Activated CD4-positive, alpha-beta T cell treated with anti-CD3 and anti-CD28 coated beads, Interleukin-2, amount 50 U/mL, for 4 hours (primary cell): Measurements from ENCODE around the gene CALM1.
A peak's percentile ranks its signal among the peaks of the same experiment; 100 is the strongest.
"Not testable (repeated sequence)": the region's sequence is repeated elsewhere in the genome, so short reads cannot be mapped to it uniquely, and the experiment has no call there.

Source experiments
- DNase-seq, 2 experiments: peaks; one replicate each; pipeline ENCODE4 v3.0.0-alpha.2; 2020

CALM1 gene

DNA sequence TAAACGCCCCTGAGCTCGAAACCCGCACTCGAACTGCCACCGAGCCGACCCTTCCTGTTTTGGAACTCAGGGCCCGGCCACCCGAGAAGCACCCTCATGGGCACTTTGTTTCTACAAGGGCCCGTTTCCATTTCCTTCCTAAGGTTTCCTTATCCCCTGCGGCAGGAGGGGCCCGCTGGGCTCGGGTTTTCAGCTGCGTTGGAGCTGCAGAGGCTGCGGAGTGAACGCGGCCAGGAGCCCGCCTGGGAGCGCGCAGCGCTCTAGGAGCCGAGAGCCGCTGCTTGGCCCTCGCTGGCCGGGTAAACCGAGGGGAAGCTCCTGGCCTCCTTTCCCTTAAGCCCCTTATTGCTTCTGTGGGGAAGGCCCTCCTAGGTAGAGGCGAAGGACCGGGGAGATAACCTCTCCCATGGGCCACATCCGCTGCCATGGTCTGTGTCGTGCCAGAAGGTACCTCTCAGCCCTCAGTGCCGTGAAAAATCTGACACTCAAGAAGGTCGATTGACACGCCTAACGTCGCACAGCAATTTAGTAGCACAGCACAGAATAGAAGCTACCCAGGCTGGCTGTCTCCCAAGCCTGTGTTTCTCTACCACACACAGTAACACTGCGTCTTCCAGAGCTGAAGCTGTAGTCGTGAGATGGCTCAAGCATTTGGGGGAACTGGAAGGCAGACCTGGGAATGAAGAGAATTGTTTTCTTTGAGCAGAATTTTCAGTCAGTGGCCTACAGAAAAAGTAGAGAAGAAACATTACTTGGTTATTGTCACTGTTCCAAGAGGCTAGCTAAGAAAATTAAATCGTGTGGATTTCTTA, 12.9 kb upstream of the CALM1 start:
- peak; percentile 38 to 41 for DNase-seq

DNA sequence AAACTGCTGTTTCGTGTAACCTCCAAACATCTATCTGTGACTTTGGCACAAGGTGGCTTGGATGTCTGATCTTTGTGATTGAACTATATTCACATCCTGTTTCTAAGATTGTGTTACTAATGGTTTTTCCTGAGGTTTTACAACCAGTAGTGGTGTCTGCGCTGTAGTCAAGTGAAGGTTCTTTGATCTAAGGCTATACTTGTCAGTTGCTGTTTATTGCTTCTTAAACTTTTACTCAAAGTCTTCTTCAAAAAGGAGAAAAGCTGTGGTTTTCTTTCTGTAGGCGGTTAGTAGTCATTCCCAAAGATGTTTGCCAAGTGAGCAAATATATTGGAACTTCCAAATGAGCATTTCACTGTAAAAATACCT, 12.3 kb upstream of the CALM1 start:
- DNase-seq, result no peak

DNA sequence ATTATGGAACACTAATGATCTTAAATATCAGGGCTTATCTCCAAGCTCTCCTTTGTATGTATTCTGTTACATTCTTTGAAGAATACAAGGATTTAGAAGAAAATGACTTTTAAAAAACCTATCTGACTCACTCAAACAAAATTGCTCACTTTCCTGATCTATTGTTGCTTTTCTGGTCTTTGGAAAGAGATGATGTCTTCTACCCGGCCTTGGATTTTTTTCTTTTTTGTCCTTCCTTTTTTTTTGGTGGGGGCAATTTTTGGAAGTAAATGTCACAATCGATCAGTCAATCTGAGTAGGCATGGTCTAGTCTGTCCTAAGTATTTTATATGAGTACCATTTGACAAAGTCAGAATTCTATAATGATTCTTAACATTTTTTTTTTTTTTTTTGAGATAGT, 10.5 kb upstream of the CALM1 start:
- DNase-seq, result no peak

DNA sequence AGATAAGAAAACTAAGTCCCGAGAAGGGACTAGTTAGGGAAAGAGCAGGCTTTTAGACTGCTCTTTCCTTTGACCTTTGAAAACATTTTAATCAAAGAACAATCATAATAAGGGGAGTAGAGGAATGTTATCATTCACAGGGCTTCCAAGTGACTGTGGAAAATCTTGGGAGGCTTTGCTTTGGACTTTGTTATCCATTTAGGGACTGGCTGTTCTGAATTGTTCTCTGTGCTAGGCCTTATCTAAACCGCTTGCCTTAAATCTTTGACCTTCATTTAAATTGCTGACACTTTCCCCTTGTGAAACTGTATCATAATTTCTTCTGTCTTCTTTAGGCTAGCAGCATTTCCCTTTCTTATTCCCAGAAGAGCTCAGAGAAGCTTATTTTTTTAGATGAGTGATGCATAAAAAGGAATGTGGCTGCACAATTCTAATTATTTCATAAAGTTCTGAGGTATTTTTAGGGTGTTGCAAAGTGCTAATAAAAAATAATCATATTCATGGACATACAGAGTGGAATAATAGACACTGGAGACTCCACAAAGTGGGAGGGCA, 9.5 kb upstream of the CALM1 start:
- DNase-seq, result no peak

DNA sequence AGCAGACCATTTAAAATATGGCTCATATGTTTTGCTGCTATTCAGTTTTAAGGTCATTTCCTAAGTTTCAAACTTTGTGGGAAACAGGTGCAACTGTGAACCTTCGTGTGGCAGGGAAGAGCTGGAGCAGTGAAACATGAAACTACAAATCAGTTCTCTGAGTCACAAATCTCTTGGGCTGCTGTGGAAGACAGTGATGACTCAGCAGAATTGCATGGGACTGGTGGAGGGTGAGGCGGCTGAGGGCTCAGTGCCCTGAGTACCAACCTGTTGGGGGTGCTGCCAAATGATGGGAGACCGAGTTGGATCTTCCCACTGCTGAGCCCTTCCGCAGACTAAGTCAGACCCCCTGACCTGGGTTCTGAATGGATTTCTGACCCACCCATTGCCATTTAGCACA, 8.4 kb upstream of the CALM1 start:
- no peak for DNase-seq

DNA sequence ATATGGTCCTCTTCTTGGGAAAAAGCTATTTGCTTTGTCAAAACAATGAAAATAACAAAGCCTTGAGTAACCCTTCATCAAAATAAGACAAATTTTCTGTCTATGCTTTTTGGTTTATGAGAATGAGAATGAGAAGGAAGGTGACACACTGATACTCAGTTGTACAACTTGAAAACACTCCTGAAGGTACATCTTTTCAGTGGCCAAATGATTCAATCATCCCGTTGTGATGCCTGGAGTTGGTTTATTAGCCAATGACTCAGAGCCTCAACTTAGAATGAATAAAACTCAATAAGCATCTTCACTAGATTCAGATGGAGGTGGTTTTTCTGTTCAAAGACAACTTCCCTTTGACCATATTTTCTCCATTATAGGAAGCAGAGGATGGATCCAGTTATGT, 7.8 kb upstream of the CALM1 start:
- DNase-seq, result no peak

DNA sequence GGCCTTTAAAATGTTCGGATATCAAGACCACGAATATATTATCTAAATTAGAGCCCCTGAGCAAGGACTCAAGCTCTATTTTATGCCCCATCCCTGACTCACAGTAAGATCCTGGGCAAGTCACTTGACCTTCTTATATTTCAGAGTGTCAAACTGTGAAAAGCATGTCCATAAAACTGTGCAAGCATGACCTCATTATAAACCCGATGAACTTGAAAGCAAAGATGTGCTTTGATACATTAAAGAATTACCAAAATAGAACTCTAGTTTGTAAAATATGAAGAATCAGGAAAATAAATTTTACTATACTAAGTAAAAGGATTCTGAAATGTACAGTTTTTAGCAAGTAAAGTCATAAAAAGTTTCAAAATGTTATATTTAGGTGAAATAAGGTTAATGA, 2.9 kb upstream of the CALM1 start:
- DNase-seq, result no peak

DNA sequence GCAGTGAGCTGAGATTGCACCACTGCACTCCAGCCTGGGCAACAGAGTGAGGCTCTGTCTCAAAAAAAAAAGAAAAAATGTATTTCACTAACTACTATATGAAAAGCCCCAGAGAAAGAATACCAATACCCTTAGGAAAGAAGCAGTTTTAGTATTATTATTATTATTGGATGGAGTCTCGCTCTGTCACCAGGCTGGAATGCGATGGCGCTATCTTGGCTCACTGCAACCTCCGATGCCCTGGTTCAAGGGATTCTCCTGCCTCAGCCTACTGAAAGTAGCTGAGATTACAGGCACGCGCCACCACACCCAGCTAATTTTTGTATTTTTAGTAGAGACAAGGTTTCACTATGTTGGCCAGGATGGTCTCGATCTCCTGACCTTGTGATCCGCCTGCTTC, 2.0 kb upstream of the CALM1 start:
- not testable (repeated sequence) for DNase-seq

DNA sequence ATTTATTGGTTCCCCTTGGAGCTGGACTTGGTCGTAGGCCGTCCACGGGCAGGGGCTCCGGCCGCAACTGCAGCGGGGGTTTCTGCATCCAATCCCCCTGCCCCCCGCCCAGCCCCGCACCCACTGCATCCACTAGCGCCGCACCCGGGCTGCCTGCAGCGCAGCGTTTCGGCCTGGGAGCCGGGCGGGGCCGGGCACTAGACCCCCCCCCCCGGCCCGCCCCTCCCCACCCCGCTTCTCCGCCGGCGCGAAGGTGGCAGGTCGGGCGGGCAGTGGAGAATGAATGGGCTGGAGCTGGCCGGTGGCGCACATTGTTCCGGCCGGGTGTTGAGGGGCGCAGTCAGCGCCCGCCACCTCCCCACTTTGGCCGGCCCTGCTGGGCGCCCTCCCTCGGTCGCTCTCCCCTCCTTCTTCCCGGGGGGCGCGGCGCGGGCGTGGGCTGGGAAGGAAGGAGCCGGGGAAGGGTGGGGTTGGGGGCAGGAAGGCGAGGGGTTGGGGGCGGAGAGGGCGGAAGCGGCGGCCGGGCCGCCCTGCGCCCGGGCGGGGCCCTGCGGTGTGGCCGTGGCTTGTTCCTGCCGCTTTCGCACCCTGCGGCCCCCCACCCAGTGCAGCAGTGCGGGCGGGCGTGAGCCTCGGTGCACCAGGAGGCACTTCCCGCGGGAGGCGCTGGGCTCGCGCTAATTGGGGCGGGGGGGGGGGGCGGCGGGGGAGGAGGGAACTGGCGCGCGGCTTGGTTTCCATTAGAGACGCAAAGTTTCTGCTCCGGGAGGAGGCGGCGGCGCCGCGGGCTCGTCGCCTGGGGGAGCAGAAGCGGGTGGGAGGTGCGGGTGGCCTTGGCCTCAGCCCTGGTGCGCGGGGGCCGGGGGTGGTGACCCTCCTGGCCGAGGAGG, 841 bp downstream of the CALM1 start:
- peak; percentile 48 to 55 for DNase-seq

DNA sequence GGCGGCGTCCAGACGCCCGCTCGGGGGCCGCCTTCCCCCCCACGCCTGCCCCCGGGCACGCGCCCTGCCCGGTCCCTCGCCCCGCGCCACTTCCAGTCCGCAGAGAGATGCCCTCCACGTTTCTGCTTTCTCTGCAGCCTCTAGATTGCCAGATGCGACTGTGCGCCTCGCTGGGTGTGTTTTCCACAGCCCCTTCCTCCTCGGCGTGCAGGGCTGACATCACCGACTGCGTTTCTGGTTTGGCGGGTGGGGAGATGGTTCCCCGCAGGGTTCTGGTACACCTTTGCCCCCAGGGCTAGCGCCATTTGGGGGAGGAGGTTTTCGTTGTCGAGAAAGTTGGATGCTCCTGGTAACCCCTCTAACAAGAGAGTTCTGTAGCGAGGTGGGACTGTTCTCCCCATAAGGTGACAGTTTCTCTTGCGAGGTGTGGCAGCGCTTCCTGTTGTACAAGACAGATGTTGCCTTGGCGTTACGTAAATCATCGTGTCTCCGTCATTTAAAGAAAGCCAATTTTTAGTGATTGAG, 1.5 kb downstream of the CALM1 start:
- DNase-seq, result peak; percentile 42 to 48

DNA sequence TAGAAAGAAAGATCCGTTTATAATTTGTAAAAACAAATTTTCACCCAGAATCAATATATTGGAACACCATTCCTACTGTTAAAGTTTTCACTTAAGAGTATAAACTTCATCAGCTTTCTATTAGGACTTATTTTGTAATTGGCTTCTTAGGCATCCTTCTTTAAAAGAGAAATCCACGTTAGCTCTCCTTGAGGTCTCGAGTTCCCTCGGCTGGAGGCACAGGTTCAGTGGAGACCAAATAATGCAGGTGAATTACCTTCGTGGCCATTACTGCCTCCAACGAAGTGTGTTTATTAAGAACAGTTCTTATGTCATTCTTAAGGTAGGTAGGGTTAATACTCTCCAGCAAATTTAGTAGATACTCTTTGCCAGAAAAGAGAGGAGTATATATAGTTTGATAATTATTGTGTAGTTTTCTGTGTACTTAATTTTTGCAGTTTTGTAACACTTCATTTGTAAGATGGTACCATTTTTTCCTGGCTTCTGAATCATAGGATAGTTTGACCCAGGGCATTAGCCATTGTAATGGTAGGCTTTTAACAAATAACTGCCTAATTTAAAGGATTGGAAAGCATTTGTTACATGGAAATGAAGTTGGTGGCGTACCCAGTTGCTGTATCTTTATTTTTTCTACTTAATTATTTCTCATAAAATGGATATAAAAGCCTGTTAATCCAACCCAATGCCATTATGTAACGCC, 2.2 kb downstream of the CALM1 start:
- no peak for DNase-seq

DNA sequence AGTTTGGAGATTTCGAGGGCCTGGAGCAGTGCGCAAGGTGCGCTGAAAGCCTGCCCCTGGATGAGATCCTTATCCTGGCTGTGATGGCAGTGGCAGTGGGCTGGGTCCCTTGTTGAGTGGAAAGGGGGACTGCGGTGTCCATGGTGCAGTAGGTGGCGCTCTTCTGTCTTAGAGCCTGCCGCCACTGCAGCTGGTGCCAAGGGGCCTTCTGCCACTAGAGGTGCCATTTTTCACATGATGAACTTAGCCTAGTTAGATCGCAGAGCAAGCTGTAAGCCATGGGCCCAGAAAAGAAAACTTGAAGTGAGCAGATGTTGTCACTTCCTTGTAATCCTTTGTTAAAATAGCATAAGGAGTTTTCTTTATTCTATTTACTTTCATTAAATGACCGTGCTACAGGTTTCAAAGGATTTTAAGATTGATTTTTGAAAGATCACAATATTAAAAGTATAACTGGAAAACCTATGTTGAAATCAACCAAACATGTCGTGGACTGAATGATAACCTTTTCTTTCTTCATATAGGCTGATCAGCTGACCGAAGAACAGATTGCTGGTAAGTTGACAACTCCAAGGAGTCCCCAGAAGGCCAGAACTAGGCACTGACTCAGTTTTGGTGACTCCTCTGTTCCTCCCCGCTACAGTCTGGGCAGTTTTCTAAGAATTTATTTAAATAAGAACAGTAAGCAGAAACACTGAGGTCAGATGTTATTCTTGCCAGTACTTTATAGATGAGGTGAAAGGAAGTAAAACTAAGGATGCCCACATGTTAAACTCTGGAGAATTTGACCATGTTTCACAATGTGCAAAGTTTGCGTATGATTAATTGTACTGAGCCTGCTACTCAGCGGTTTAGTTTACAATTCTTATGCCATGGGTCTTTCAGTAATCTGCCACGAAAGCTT, 3.0 kb downstream of the CALM1 start:
- peak; percentile 83 for DNase-seq

DNA sequence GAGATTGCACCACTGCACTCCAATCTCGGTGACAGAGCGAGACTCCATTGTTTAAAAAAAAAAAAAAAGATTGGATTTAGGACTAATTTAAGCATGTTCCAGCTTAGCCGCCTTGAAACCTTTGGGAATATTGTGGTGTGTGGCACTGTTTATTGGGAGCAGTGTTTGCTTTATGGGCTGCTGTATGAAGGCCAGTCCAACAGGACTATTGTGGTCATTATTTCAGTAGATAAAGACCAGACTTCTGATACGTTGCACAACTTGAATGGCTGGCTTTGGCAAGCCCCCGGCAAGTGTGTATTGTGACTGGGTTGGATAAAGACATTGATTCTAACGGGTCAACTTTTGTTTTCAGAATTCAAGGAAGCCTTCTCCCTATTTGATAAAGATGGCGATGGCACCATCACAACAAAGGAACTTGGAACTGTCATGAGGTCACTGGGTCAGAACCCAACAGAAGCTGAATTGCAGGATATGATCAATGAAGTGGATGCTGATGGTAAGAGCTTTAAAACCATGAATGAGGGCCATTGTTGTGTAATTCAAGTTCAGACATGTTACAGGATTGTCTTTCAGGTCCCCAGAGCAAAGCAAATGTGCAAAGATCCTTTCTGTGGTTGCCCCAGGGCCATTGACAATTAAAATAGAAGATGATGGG, 4.2 kb downstream of the CALM1 start:
- DNase-seq, result no peak

DNA sequence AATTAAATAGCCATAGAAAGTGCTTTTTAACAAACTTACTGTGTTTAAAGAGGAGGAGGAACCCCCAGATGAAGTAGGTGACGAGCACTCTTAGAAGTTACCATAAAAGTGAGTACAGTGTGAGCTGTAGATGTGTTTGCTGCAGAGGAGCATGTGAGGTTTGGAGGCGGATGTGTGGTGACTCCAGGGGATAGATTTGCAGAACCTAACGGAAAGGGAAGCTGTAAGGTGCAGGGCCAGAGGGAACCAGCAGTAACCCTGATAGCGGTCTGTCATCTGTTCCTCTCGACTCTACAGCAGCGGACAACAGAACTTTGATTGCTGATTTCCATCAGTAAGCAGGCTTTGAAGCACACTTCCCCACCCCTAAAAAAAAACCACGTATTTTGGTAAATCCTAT, 5.2 kb downstream of the CALM1 start:
- DNase-seq, result no peak

DNA sequence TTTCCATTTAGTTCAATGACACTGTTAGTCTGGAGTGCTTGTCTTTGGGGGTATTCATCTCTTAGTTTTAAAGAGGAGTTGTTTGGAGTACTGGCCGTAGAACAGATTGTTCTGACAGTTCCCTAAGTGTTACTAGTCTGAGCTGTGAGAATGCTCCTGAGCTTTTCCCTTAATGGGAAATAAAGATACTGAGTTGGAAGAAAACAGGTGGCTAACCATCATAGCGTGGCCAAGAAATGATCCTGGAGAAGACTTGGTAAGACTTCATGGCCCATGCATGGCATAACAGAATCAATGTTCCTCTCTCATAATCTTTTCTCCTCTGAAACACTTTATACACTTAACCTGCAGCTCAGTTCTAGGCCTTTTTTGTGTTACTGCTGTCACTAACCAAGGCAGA, 6.2 kb downstream of the CALM1 start:
- DNase-seq, result no peak

DNA sequence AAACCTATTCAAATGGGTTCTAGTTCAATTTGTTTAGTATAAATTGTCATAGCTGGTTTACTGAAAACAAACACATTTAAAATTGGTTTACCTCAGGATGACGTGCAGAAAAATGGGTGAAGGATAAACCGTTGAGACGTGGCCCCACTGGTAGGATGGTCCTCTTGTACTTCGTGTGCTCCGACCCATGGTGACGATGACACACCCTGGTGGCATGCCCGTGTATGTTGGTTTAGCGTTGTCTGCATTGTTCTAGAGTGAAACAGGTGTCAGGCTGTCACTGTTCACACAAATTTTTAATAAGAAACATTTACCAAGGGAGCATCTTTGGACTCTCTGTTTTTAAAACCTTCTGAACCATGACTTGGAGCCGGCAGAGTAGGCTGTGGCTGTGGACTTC, 8.3 kb downstream of the CALM1 start:
- DNase-seq, result no peak

DNA sequence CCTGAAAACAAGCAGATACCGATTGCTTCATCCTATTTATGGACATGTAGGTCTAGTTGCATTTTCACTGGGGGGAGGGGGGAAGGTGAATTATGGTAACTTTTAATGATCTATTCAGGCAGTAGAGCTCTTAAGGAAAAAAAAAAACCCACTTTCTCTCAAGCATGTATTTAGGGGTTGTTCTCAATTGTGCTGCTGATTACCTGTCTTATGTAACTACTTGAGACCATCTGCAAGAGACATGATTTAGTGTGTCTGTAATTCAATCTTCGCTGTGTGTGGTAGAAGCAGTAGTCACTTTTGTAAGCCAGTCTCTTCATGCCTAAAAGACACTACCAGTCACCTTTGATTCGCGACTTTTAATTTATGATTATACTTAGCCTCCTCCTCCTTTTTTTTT, 8.9 kb downstream of the CALM1 start:
- DNase-seq, result no peak

DNA sequence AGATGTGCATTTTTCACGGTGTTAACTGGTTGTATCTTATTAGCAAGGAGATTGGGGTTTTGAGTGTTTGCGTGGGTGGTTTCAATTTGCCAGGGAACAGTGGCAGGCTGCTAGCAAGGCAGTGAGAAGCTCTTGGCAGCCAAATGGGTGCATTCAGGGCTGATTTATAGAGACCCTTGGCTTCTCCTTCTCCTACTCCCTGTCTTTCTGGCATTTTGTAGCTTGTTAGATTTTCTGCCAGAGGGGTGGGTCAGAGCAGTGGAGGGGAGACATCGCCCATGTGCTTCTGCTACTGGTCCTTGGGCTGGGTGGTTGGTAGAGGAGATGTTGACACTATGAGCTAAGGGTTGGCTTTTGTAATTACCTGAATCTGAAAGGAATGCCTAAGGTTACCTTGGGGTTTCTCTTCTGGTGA, 9.6 kb downstream of the CALM1 start:
- DNase-seq, result no peak

DNA sequence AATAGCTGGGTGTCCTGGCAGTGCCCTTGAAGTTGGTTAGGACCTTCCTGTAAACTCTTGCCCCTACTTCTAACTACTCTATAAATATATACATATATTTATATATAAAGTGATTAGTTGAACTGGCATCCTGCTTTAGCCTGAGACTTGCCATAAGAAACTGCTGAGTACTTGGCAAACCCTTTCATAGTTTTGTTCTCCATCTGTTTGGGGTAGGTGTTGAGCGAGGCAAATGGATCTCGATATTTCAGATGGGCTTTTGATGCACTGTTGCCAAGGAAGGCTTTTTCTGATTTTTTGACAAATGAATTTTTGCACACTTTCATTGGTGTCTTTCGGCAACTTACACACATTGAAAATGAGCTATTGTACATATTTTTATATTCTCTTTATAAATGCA, 10.4 kb downstream of the CALM1 start:
- no peak for DNase-seq

DNA sequence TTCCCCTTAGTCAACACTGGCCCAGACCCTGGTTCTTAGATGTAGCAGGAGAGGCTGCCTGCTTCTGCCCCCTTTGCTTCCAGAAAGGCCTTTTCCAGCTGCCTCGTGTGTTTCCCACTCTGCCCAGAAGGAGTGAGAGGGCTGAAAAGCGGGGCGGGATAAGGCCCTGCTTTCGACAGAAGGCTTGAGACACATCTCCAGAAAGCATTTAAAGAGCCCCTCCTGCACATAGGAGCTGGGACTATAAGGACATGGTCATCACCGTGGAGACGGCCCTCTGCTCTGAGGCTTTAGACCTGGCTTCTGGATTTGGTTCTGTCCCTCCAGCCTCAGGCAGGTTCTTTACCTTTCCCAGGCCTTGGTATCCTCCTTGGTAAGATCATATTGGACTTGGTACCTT, 11.9 kb downstream of the CALM1 start:
- no peak for DNase-seq

DNA sequence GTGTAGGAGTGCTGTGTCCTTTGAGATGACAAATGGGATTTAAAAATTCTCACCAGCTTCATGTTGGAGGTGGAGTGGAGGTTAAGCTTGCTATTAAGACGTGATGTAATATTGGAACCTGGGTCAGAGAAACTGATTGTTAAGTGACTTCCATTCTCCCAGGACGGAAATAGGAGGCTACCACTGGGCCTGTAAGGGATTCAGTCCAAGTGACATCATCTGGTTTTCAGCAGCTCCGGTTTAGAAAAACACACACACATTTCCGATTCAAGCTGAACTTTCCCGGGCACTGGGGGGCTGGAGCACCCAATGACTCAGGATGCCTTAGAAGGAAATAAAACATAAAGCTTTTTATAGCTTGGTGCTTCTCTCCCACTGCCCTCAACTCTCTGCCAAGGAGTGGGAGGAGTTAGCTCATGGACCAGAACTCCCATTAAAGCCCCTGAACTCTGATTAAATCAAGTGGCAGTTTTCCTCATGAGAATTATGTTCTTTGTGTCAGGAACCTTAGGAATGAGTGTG, 12.4 kb downstream of the CALM1 start:
- no peak for DNase-seq
